Parathyroid adenoma (tissue), 2 donors: Measurements from ENCODE around the gene TMEM185B.

ENCODE experiments used
- H2AFZ ChIP-seq: fragments of 300-600 bp; sonication (generic); one replicate; pipeline ENCODE4 v1.7.0; 2017; ENCODE audit warnings: antibody characterized with exemption, mild to moderate bottlenecking
- H3K27ac ChIP-seq: fragments of 300-600 bp; sonication (generic); one replicate; pipeline ENCODE4 v1.7.0; 2017
- H3K27me3 ChIP-seq: fragments of 300-600 bp; sonication (generic); one replicate; pipeline ENCODE4 v1.7.0; 2017; ENCODE audit warnings: low read length; ENCODE audit not compliant: control insufficient read depth, insufficient read depth
- H3K36me3 ChIP-seq: fragments of 300-600 bp; sonication (generic); one replicate; pipeline ENCODE4 v1.7.0; 2017; ENCODE audit warnings: low read length; ENCODE audit not compliant: control insufficient read depth, insufficient read depth
- H3K4me1 ChIP-seq: fragments of 300-600 bp; sonication (generic); one replicate; pipeline ENCODE4 v1.7.0; 2017; ENCODE audit warnings: control low read depth
- H3K4me2 ChIP-seq: fragments of 300-600 bp; sonication (generic); one replicate; pipeline ENCODE4 v1.7.0; 2017; ENCODE audit warnings: low read length
- H3K4me3 ChIP-seq: fragments of 300-600 bp; sonication (generic); one replicate; pipeline ENCODE4 v1.7.0; 2017; ENCODE audit warnings: low read depth, low read length
- H3K79me2 ChIP-seq: fragments of 300-600 bp; sonication (generic); one replicate; pipeline ENCODE4 v1.7.0; 2017; ENCODE audit warnings: control low read depth
- H3K9ac ChIP-seq: fragments of 300-600 bp; sonication (generic); one replicate; pipeline ENCODE4 v1.7.0; 2017; ENCODE audit warnings: mild to moderate bottlenecking
- H3K9me3 ChIP-seq: fragments of 300-600 bp; sonication (generic); one replicate; pipeline ENCODE4 v1.7.0; 2017; ENCODE audit warnings: low read length; ENCODE audit not compliant: control insufficient read depth
- TF ChIP-seq, protein P1 (sequence below): fragments of 300-600 bp; sonication (generic); IDR thresholded peaks from one replicate; pipeline ENCODE4 v1.7.0; 2017; ENCODE audit warnings: antibody characterized with exemption, mild to moderate bottlenecking
- donor health status: primary hyperparathyroidism.

TMEM185B gene

DNA sequence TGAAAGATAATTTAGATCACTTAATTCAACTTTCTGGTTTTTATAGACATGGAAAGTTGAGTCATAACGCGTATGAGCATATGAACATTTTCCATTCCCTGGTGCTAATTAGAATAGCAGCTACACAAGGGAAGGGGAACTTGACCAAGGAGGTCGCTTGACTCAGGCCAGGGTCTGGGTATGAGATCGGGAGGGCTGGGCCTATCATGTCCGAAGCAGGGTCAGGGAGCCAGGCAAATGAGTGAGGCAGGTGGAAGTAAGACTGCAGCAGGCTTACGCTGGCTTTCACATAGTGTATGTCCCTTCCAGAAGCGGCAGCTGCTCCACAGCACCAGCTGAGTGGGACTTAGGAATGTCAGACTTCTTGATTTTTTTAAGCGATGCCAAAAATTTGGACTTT is 44.1 kb upstream of the TMEM185B start:
- no peaks in the 10 kb centered on the region for H3K27me3 ChIP-seq
- no peak overlapping the region for H2AFZ ChIP-seq
- TF ChIP-seq, protein P1, sequence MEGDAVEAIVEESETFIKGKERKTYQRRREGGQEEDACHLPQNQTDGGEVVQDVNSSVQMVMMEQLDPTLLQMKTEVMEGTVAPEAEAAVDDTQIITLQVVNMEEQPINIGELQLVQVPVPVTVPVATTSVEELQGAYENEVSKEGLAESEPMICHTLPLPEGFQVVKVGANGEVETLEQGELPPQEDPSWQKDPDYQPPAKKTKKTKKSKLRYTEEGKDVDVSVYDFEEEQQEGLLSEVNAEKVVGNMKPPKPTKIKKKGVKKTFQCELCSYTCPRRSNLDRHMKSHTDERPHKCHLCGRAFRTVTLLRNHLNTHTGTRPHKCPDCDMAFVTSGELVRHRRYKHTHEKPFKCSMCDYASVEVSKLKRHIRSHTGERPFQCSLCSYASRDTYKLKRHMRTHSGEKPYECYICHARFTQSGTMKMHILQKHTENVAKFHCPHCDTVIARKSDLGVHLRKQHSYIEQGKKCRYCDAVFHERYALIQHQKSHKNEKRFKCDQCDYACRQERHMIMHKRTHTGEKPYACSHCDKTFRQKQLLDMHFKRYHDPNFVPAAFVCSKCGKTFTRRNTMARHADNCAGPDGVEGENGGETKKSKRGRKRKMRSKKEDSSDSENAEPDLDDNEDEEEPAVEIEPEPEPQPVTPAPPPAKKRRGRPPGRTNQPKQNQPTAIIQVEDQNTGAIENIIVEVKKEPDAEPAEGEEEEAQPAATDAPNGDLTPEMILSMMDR = no peak
- H3K79me2 ChIP-seq = peaks cover 77% of the 10 kb centered on the region
- H3K4me1 ChIP-seq = peaks cover 47% of the 10 kb centered on the region
- peak overlapping the region; percentile 58 for H3K27ac ChIP-seq
- H3K4me3 ChIP-seq = no peak overlapping the region
- no peak overlapping the region for H3K9ac ChIP-seq
- H3K9me3 ChIP-seq = no peaks in the 10 kb centered on the region
- no peak overlapping the region for H3K4me2 ChIP-seq
- no peaks in the 10 kb centered on the region for H3K36me3 ChIP-seq

DNA sequence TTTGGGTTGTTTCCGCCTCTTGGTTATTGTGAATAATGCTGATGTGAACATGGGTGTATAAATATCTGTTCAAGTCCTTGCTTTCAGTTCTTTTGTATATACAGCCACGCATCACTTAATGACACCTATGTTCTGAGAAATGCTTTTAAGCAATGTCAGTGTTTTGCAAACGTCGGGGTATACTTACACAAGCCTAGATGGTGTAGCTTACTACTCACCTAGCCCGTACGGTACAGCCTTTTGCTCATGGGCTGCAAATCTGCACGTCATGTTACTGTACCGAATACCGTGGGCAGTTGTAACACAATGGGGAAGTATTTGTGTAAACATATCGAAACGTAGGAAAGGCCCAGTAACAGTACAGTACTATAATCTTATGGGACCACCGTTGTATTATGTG is 41.8 kb upstream of the TMEM185B start:
- no peaks in the 10 kb centered on the region for H3K27me3 ChIP-seq
- no peak overlapping the region for H2AFZ ChIP-seq
- H3K79me2 ChIP-seq = peaks cover 81% of the 10 kb centered on the region
- peak overlapping the region; percentile 26 for H3K4me2 ChIP-seq
- TF ChIP-seq, protein P1 = no peak
- no peak overlapping the region for H3K4me3 ChIP-seq
- H3K4me1 ChIP-seq = peaks cover 48% of the 10 kb centered on the region
- H3K9me3 ChIP-seq = no peaks in the 10 kb centered on the region
- no peak overlapping the region for H3K9ac ChIP-seq
- no peaks in the 10 kb centered on the region for H3K36me3 ChIP-seq
- H3K27ac ChIP-seq = peak overlapping the region; percentile 58

DNA sequence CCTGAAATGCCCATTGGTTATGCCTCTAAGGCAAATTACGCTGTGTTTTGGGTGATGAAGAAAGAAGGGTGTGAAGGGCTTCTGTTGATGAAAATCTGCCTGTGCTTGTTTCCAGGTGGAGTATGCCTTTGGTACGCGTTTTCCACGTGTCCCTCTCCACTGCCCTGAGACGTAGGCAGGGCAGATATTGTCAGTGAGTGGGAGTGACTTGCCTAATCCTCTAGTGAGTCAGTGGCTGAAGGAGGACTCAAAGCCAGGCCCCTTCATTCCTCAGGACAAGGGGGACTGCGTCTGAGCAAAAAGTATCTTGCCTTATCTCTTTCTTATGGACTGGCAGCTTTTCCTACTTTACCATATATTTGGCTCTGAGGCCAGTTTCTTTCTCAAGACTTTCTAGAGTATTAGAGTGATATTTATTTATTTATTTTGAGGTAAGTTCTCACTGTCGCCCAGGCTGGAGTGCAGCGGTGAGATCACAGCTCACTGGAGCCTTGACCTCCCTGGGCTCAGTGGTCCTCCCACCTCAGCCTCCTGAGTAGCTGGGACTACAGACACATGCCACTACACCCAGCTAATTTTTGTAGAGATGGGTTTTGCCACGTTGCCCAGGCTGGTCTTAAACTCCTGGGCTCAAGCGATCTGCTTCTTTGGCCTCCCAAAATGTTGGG is 39.7 kb upstream of the TMEM185B start:
- Histone ChIP-seq H3K9ac (no peak overlapping the region), H3K79me2 (peaks cover 83% of the 10 kb centered on the region), H3K36me3 (no peaks in the 10 kb centered on the region), H3K27ac (peak overlapping the region; percentile 90), H3K4me1 (peaks cover 52% of the 10 kb centered on the region), H3K4me3 (no peak overlapping the region), H2AFZ (no peak overlapping the region), H3K9me3 (no peaks in the 10 kb centered on the region), H3K4me2 (no peak overlapping the region), H3K27me3 (no peaks in the 10 kb centered on the region)
- TF ChIP-seq, protein P1 = no peak

DNA sequence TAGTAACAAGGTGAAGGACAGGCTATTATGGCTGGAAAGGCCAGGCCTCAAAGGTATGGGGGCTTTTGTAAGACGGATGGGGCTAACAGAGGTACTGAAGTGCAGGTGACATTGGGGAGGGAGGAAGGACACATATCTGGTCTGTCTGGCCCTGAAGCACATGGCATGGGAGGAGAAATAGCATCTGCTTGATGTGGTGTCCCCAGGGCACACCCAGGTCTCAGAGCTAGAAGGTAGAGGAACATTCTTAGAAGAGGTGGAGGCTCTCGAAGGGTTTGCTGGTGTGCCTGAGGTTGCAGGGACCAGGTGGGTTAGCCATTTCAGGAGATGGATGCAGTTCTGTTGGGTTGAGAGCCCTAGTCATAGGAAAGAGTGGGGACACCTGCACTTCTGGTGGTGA is 39.0 kb upstream of the TMEM185B start:
- Histone ChIP-seq H3K27me3 (no peaks in the 10 kb centered on the region), H3K4me3 (no peak overlapping the region), H3K27ac (peak overlapping the region; percentile 90), H3K4me2 (no peak overlapping the region), H3K9me3 (no peaks in the 10 kb centered on the region), H3K79me2 (peaks cover 89% of the 10 kb centered on the region), H3K36me3 (no peaks in the 10 kb centered on the region), H3K9ac (no peak overlapping the region), H2AFZ (no peak overlapping the region), H3K4me1 (peaks cover 58% of the 10 kb centered on the region)
- TF ChIP-seq, protein P1 = no peak

DNA sequence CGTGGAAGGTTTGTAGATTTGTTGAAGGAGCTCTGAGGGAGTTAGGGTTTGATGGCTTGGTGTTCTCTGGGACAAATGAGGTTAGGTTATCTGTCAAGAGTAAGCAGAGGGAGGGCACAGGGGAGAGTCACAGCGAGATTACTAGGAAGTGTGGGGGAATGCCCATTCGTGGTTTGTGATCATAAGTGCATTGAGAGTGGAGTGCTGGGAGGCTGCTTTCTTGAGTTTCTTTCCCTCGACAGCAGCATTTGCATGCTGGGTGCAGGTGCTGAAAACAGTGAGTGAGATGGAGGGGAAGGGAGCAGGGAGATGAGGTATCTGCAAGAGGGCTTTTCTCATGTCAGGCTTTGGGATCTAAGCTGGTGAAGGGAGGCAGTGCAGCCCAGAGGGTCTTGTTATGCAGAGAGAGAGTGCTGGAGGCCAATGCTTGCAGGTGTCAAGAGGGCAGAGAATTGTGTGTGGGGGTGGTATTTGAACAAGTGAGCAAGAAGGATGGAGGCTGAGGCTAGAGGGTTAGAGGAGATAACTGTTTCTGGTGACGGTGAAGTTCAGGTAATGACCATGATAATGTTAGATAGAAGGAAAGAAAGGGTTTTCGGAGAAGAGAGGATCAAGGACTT is 38.3 kb upstream of the TMEM185B start:
- no peaks in the 10 kb centered on the region for H3K9me3 ChIP-seq
- no peak overlapping the region for H3K4me3 ChIP-seq
- H3K4me2 ChIP-seq = no peak overlapping the region
- H3K9ac ChIP-seq = no peak overlapping the region
- H3K27me3 ChIP-seq = no peaks in the 10 kb centered on the region
- TF ChIP-seq, protein P1 = no peak
- no peak overlapping the region for H2AFZ ChIP-seq
- peaks cover 58% of the 10 kb centered on the region for H3K4me1 ChIP-seq
- H3K27ac ChIP-seq = peak overlapping the region; percentile 90
- peaks cover 90% of the 10 kb centered on the region for H3K79me2 ChIP-seq
- H3K36me3 ChIP-seq = no peaks in the 10 kb centered on the region
